ENCODE data around the gene EIF4E1B. TPM values are rescaled to one million over a fixed set of nuclear protein-coding genes. Genes with fewer than 3 reads are reported as not detected.

Gene EIF4E1B
- 1 to 10 TPM in 1 of 3 donors, not detected in 2; 1.6 TPM for total RNA-seq

GRCh38 chr5:176629853-176630680, at the start of gene EIF4E1B, which contains the start of gene SNCB:
TSS of gene EIF4E1B (plus strand) at chr5:176630675. CDS start at chr5:176642788, 12,113 bp downstream.
TSS of gene SNCB (minus strand) at chr5:176630534. CDS start at chr5:176629654, 880 bp downstream.
- H3K27me3 ChIP-seq = peaks cover 8 to 86% of the 10 kb centered on the region in 2 donors
- no peak for DNase-seq (ENCODE audit: low spot score in 2 of 2)
- H3K36me3 ChIP-seq = no peaks in the 10 kb centered on the region
- peak within 1 kb of the TSS; percentile 11 to 65 (median 38) for H3K4me3 ChIP-seq
- peaks cover 4 to 6% of the 10 kb centered on the region in 2 donors for H3K4me1 ChIP-seq
- no peaks in the 10 kb centered on the region for H3K9me3 ChIP-seq
- intact Hi-C loops (cut with DNase I; ENCODE audit: low total_unique reads) = no loop called here
- TF ChIP-seq CTCF (IDR thresholded peaks at IDR 0.05) = no peak
- no peak for TF ChIP-seq POLR2AphosphoS5 (IDR thresholded peaks at IDR 0.05)
- no peak for TF ChIP-seq POLR2A (IDR thresholded peaks at IDR 0.05)
- no peak within 1 kb of the TSS for H3K27ac ChIP-seq

- DNase-seq (ENCODE audit: low spot score in 2 of 2) = no peak
- intact Hi-C loops (cut with DNase I; ENCODE audit: low total_unique reads) = no loop called here
- Histone ChIP-seq H3K36me3 (no peaks in the 10 kb centered on the region), H3K4me1 (no peaks in the 10 kb centered on the region), H3K4me3 (no peak overlapping the region), H3K27me3 (no peaks in the 10 kb centered on the region), H3K9me3 (peaks cover 20 to 23% of the 10 kb centered on the region in 2 donors), H3K27ac (no peak overlapping the region)
- TF ChIP-seq CTCF (IDR thresholded peaks at IDR 0.05) = no peak
- no peak for TF ChIP-seq POLR2A (IDR thresholded peaks at IDR 0.05)
- no peak for TF ChIP-seq POLR2AphosphoS5 (IDR thresholded peaks at IDR 0.05)
Observed at GRCh38 chr5:176581361-176581760, 49.1 kb upstream of the EIF4E1B start.

- H3K27ac ChIP-seq = no peak overlapping the region
- H3K9me3 ChIP-seq = peaks cover 20 to 27% of the 10 kb centered on the region in 2 donors
- TF ChIP-seq POLR2AphosphoS5 (IDR thresholded peaks at IDR 0.05) (no peak), POLR2A (IDR thresholded peaks at IDR 0.05) (no peak), CTCF (IDR thresholded peaks at IDR 0.05) (no peak)
- intact Hi-C loops (cut with DNase I; ENCODE audit: low total_unique reads) = no loop called here
- no peak for DNase-seq (ENCODE audit: low spot score in 2 of 2)
- H3K4me1 ChIP-seq = no peaks in the 10 kb centered on the region
- H3K36me3 ChIP-seq = no peaks in the 10 kb centered on the region
- no peak overlapping the region for H3K4me3 ChIP-seq
- no peaks in the 10 kb centered on the region for H3K27me3 ChIP-seq
Observed at GRCh38 chr5:176583076-176583475, 47.4 kb upstream of the EIF4E1B start.

- Histone ChIP-seq H3K27me3 (no peaks in the 10 kb centered on the region), H3K4me1 (no peaks in the 10 kb centered on the region), H3K4me3 (no peak overlapping the region), H3K36me3 (no peaks in the 10 kb centered on the region), H3K9me3 (peaks cover 20 to 27% of the 10 kb centered on the region in 2 donors), H3K27ac (no peak overlapping the region)
- no peak for TF ChIP-seq POLR2AphosphoS5 (IDR thresholded peaks at IDR 0.05)
- intact Hi-C loops (cut with DNase I; ENCODE audit: low total_unique reads) = no loop called here
- DNase-seq (ENCODE audit: low spot score in 2 of 2) = no peak
Observed at GRCh38 chr5:176587398-176587797, 43.1 kb upstream of the EIF4E1B start.

- DNase-seq (ENCODE audit: low spot score in 2 of 2) = no peak
- Histone ChIP-seq H3K4me1 (no peaks in the 10 kb centered on the region), H3K9me3 (peaks cover 20 to 27% of the 10 kb centered on the region in 2 donors), H3K36me3 (no peaks in the 10 kb centered on the region), H3K27ac (no peak overlapping the region), H3K4me3 (no peak overlapping the region), H3K27me3 (no peaks in the 10 kb centered on the region)
- TF ChIP-seq POLR2AphosphoS5 (IDR thresholded peaks at IDR 0.05) (no peak), POLR2A (IDR thresholded peaks at IDR 0.05) (no peak), CTCF (IDR thresholded peaks at IDR 0.05) (no peak)
- intact Hi-C loops (cut with DNase I; ENCODE audit: low total_unique reads) = no loop called here
Observed at GRCh38 chr5:176588297-176588696, 42.2 kb upstream of the EIF4E1B start.

Measured in breast epithelium (tissue), 4 donors.